IMR-90 (cell line): ENCODE data around the gene NUDT7. TPM values are rescaled to one million over a fixed set of nuclear protein-coding genes. Genes with fewer than 3 reads are reported as not detected.
A peak's percentile ranks its signal among the peaks of the same experiment; 100 is the strongest.

Experiments
- ATAC-seq: fragments of 200-7000 bp; cut with Tn5 transposase; 2 replicates; pipeline ENCODE4 v1.9.1; 2020; ENCODE audit warnings: low read depth, mild to moderate bottlenecking, moderate library complexity
- BruUV-seq: library from RNA; stranded (reverse); fragments of 400-500 nt; replicated peaks from 2 replicates; lab custom pipeline; 2021; lab: Mats Ljungman, UMichigan
- CTCF ChIA-PET: fragments of 300-600 bp; formaldehyde crosslinking; extraction: SDS; loops from one replicate; lab custom pipeline; 2021; ENCODE audit warnings: antibody characterized with exemption; lab: Yijun Ruan, JAX
- POLR2A ChIA-PET: fragments of 300-600 bp; sonication (Branson Sonifier 250); formaldehyde crosslinking; loops from one replicate; lab custom pipeline; 2022; ENCODE audit warnings: antibody characterized with exemption; ENCODE audit not compliant: unreplicated experiment; lab: Charles Lee
- DNase-seq: peaks from one replicate; pipeline ENCODE4 v3.0.0; 2013
- H2AFZ ChIP-seq: replicated peaks from 2 replicates; pipeline ENCODE3; 2013; ENCODE audit warnings: low read length, mild to moderate bottlenecking; ENCODE audit not compliant: poor library complexity
- H2AK5ac ChIP-seq: 2 replicates; pipeline ENCODE4 v1.6.1; 2013; ENCODE audit warnings: low read depth, low read length, inconsistent platforms
- H2AK9ac ChIP-seq: replicated peaks from 2 replicates; pipeline ENCODE3; 2013; ENCODE audit warnings: mild to moderate bottlenecking, low read depth, low read length, moderate library complexity; ENCODE audit not compliant: poor library complexity
- H2BK120ac ChIP-seq: 2 replicates; pipeline ENCODE4 v1.6.1; 2013; ENCODE audit warnings: low read depth, low read length, inconsistent platforms
- H2BK15ac ChIP-seq: 3 replicates; pipeline ENCODE4 v1.6.1; 2013; ENCODE audit warnings: low read depth, low read length, inconsistent platforms
- H2BK20ac ChIP-seq: 2 replicates; pipeline ENCODE4 v1.6.1; 2013; ENCODE audit warnings: low read depth, mild to moderate bottlenecking, inconsistent platforms, low read length, moderate library complexity
- H2BK5ac ChIP-seq: 2 replicates; pipeline ENCODE4 v1.6.1; 2013; ENCODE audit warnings: mild to moderate bottlenecking, low read depth, low read length, inconsistent platforms; ENCODE audit not compliant: poor library complexity, severe bottlenecking
- H3K14ac ChIP-seq: replicated peaks from 2 replicates; pipeline ENCODE4 v1.6.1; 2013; ENCODE audit warnings: low read depth, low read length, inconsistent platforms
- H3K18ac ChIP-seq: 2 replicates; pipeline ENCODE4 v1.6.1; 2013; ENCODE audit warnings: low read depth, low read length, control low read depth
- H3K23ac ChIP-seq: 2 replicates; pipeline ENCODE4 v1.6.1; 2013; ENCODE audit warnings: low read depth, low read length, inconsistent platforms
- H3K27ac ChIP-seq: 2 replicates; pipeline ENCODE4 v1.5.1; 2013; ENCODE audit warnings: mild to moderate bottlenecking, control low read depth, low read length; ENCODE audit not compliant: insufficient read depth
- H3K27me3 ChIP-seq: 2 replicates; pipeline ENCODE4 v1.6.1; 2013; ENCODE audit warnings: low read length; ENCODE audit not compliant: control insufficient read depth, insufficient read depth
- H3K36me3 ChIP-seq: 2 replicates; pipeline ENCODE4 v1.6.1; 2013; ENCODE audit warnings: low read length, mixed read lengths; ENCODE audit not compliant: control insufficient read depth, insufficient read depth
- H3K4ac ChIP-seq: 2 replicates; pipeline ENCODE4 v1.6.1; 2013; ENCODE audit warnings: low read depth, low read length, inconsistent platforms
- H3K4me1 ChIP-seq: 2 replicates; pipeline ENCODE4 v1.6.1; 2013; ENCODE audit warnings: low read length, mixed read lengths; ENCODE audit not compliant: control insufficient read depth, insufficient read depth
- H3K4me2 ChIP-seq: 2 replicates; pipeline ENCODE4 v1.6.1; 2013; ENCODE audit warnings: low read depth, mild to moderate bottlenecking, control low read depth, low read length, moderate library complexity
- H3K4me3 ChIP-seq: 2 replicates; pipeline ENCODE4 v1.5.1; 2013; ENCODE audit warnings: low read depth, mild to moderate bottlenecking, control low read depth, low read length, moderate library complexity; ENCODE audit not compliant: insufficient read depth
- H3K56ac ChIP-seq: 2 replicates; pipeline ENCODE4 v1.6.1; 2013; ENCODE audit warnings: low read length, inconsistent platforms; ENCODE audit not compliant: insufficient read depth; ENCODE audit errors: extremely low read depth
- H3K79me1 ChIP-seq, 2 experiments: 2 replicates each; pipeline ENCODE4 v1.6.1; 2013; ENCODE audit warnings: low read length in 2 of 2, inconsistent platforms in 1 of 2, low read depth in 1 of 2
- H3K9ac ChIP-seq: 2 replicates; pipeline ENCODE4 v1.6.1; 2013; ENCODE audit warnings: low read depth, low read length, control low read depth
- H3K9me1 ChIP-seq: 2 replicates; pipeline ENCODE4 v1.6.1; 2013; ENCODE audit warnings: low read length, inconsistent platforms; ENCODE audit not compliant: insufficient read depth
- H3K9me3 ChIP-seq: 2 replicates; pipeline ENCODE4 v1.6.1; 2013; ENCODE audit warnings: low read length; ENCODE audit not compliant: control insufficient read depth, insufficient read depth
- H4K20me1 ChIP-seq: 2 replicates; pipeline ENCODE4 v1.6.1; 2013; ENCODE audit warnings: low read length, inconsistent platforms; ENCODE audit not compliant: insufficient read depth
- H4K5ac ChIP-seq: 2 replicates; pipeline ENCODE4 v1.6.1; 2013; ENCODE audit warnings: mild to moderate bottlenecking, low read depth, low read length, control low read depth
- H4K8ac ChIP-seq, 2 experiments: 2 replicates each; pipeline ENCODE4 v1.6.1; 2013; ENCODE audit warnings: low read depth in 2 of 2, low read length in 2 of 2, control low read depth in 1 of 2, inconsistent platforms in 1 of 2
- H4K91ac ChIP-seq: 2 replicates; pipeline ENCODE4 v1.6.1; 2013; ENCODE audit warnings: low read depth, low read length, inconsistent platforms; ENCODE audit not compliant: insufficient read depth
- CEBPB ChIP-seq: IDR thresholded peaks from 2 replicates; pipeline ENCODE4 v1.6.1; 2012; ENCODE audit warnings: low read depth, low read length, improper control_type of control experiment
- ELK1 ChIP-seq: fragments of 150-350 bp; IDR thresholded peaks from 2 replicates; pipeline ENCODE4 v1.6.1; 2016; ENCODE audit warnings: low read depth, mild to moderate bottlenecking, low read length, moderate library complexity, borderline replicate concordance
- MAZ ChIP-seq: IDR thresholded peaks from 2 replicates; pipeline ENCODE4 v1.6.1; 2012; ENCODE audit warnings: low read depth, mild to moderate bottlenecking, low read length, improper control_type of control experiment, moderate library complexity, borderline replicate concordance
- NFE2L2 ChIP-seq: fragments of 150-350 bp; IDR thresholded peaks from 2 replicates; pipeline ENCODE4 v1.6.1; 2016; ENCODE audit warnings: low read depth, mild to moderate bottlenecking, low read length
- POLR2A ChIP-seq: IDR thresholded peaks from 2 replicates; pipeline ENCODE4 v1.6.1; 2012; ENCODE audit warnings: mild to moderate bottlenecking, low read depth, low read length
- RCOR1 ChIP-seq: IDR thresholded peaks from 2 replicates; pipeline ENCODE4 v1.6.1; 2012; ENCODE audit warnings: mild to moderate bottlenecking, low read length, improper control_type of control experiment; ENCODE audit not compliant: insufficient replicate concordance
- WGBS, 2 experiments: methylation state at CpG; one replicate each; pipeline versions ENCODE4 v1.1.5 to v1.1.7; 2013; ENCODE audit warnings: missing lambda C conversion rate in 2 of 2; ENCODE audit not compliant: insufficient read length in 1 of 2; ENCODE audit errors: extremely low coverage in 2 of 2; 5-methylcytosine and 5-hydroxymethylcytosine counted together
- dilution Hi-C: fragments of 300-500 bp; cut with HindIII; formaldehyde crosslinking; loops from one replicate; pipeline ENCODE4 v1.14.3; 2018; ENCODE audit warnings: low sequenced_read_pairs; ENCODE audit not compliant: unreplicated experiment
- in situ Hi-C: fragments of 300-500 bp; cut with MboI; formaldehyde crosslinking; loops from 3 replicates; pipeline ENCODE4 v1.14.3; 2019; ENCODE audit warnings: low sequenced_read_pairs, inconsistent platforms, mixed read lengths
- intact Hi-C: fragments of 100-400 bp; cut with micrococcal nuclease; formaldehyde crosslinking; loops from 2 replicates; pipeline ENCODE4 v1.10.0; 2022
- polyA plus RNA-seq, 3 experiments: library from polyadenylated mRNA; depleted of rRNA; stranded (reverse); fragments of >200 nt; gene quantifications; 2 replicates each; pipeline ENCODE4 v1.2.3, GENCODE V29; 2012; ENCODE audit warnings: low replicate concordance in 1 of 3
- total RNA-seq: library from RNA; depleted of rRNA; stranded (reverse); fragments of >200 nt; gene quantifications from 2 replicates; pipeline ENCODE4 v1.2.3, GENCODE V29; 2012
- TF ChIP-seq, protein P1 (sequence below): fragments of 150-350 bp; IDR thresholded peaks from 2 replicates; pipeline ENCODE4 v1.6.1; 2017; ENCODE audit warnings: mild to moderate bottlenecking, antibody characterized with exemption, low read length, low read depth
- TF ChIP-seq, protein P2 (sequence below): conservative IDR thresholded peaks from 2 replicates; pipeline ENCODE4 v1.5.1; 2012; ENCODE audit warnings: mild to moderate bottlenecking, low read depth, low read length, improper control_type of control experiment

NUDT7 gene
- total and polyA plus RNA-seq, 2 of the 4 experiments (the other 2 are of a cell fraction), result 4.3 to 6.2 TPM

DNA sequence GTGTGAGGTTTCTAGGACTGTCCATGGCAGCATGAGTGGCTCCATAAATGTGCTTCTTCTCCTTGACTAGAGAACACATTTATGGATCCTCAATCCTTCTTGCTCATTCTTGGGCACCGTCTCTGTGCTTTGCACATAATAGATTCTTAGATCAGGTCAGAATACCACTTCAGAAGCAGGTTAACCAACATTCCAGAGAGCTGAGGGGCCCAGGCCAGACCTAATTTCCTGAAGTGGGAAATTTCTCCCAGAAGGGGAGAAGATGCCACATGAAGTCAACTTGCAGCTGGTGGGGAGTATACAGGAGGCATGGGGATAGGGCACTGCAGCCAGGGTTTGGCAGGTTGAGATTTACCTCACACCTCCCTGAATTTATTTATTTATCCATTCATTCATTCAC lies 41.7 kb downstream of the NUDT7 start:
- H3K14ac ChIP-seq, result no peak overlapping the region; the same call in 1 of the 2 replicates
- dilution Hi-C loops, result no loop called here
- no peak overlapping the region for H2BK20ac ChIP-seq
- ChIA-PET CTCF (no interaction called here), POLR2A (interaction anchor here (0.6 kb wide), 1 partner anchor 31 kb away, joined by 6 read pairs; no protein-coding TSS in a partner anchor)
- no peaks in the 10 kb centered on the region; the same call in 1 of the 2 replicates for H3K9me1 ChIP-seq
- no peak overlapping the region for H4K8ac ChIP-seq
- ATAC-seq (no peak), DNase-seq (no peak)
- H2BK120ac ChIP-seq, result no peak overlapping the region
- H3K27me3 ChIP-seq, result no peaks in the 10 kb centered on the region; the same call in 1 of the 2 replicates
- no TSS peak for BruUV-seq
- no peak overlapping the region for H2AFZ ChIP-seq
- H3K4me2 ChIP-seq, result no peak overlapping the region
- in situ Hi-C loops, result no loop called here
- H4K91ac ChIP-seq, result no peak overlapping the region
- no peaks in the 10 kb centered on the region for H4K20me1 ChIP-seq
- H4K5ac ChIP-seq, result no peak overlapping the region
- H3K56ac ChIP-seq, result no peak overlapping the region
- no peak overlapping the region; the same call in 1 of the 2 replicates for H3K27ac ChIP-seq
- TF ChIP-seq POLR2A, result no peak
- TF ChIP-seq, protein P1, sequence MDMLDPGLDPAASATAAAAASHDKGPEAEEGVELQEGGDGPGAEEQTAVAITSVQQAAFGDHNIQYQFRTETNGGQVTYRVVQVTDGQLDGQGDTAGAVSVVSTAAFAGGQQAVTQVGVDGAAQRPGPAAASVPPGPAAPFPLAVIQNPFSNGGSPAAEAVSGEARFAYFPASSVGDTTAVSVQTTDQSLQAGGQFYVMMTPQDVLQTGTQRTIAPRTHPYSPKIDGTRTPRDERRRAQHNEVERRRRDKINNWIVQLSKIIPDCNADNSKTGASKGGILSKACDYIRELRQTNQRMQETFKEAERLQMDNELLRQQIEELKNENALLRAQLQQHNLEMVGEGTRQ, result no peak
- TF ChIP-seq, protein P2, sequence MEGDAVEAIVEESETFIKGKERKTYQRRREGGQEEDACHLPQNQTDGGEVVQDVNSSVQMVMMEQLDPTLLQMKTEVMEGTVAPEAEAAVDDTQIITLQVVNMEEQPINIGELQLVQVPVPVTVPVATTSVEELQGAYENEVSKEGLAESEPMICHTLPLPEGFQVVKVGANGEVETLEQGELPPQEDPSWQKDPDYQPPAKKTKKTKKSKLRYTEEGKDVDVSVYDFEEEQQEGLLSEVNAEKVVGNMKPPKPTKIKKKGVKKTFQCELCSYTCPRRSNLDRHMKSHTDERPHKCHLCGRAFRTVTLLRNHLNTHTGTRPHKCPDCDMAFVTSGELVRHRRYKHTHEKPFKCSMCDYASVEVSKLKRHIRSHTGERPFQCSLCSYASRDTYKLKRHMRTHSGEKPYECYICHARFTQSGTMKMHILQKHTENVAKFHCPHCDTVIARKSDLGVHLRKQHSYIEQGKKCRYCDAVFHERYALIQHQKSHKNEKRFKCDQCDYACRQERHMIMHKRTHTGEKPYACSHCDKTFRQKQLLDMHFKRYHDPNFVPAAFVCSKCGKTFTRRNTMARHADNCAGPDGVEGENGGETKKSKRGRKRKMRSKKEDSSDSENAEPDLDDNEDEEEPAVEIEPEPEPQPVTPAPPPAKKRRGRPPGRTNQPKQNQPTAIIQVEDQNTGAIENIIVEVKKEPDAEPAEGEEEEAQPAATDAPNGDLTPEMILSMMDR, result no peak
- no peak for TF ChIP-seq RCOR1
- no peak for TF ChIP-seq NFE2L2
- TF ChIP-seq ELK1, result no peak
- TF ChIP-seq CEBPB, result no peak
- no peak for TF ChIP-seq MAZ
- H2BK5ac ChIP-seq, result no peak overlapping the region
- no peaks in the 10 kb centered on the region for H3K79me1 ChIP-seq
- H3K4ac ChIP-seq, result no peak overlapping the region; the same call in 1 of the 2 replicates
- peak overlapping the region; percentile 55; the same call in 1 of the 3 replicates for H2BK15ac ChIP-seq
- no peak overlapping the region for H3K9ac ChIP-seq
- H2AK9ac ChIP-seq, result no peak overlapping the region
- H3K9me3 ChIP-seq, result no peaks in the 10 kb centered on the region
- no peak overlapping the region for H3K4me3 ChIP-seq
- no peaks in the 10 kb centered on the region for H3K36me3 ChIP-seq
- no peak overlapping the region for H3K23ac ChIP-seq
- H2AK5ac ChIP-seq, result peak overlapping the region; percentile 7; the same call in 1 of the 2 replicates
- no CpG with 5 or more reads among the region's 1 CpG for WGBS, 2 experiments
- peaks cover 7% of the 10 kb centered on the region for H3K4me1 ChIP-seq
- intact Hi-C loops, result no loop called here
- no peak overlapping the region for H3K18ac ChIP-seq
